ENCODE results near the gene CST5.

- TF ChIP-seq, protein P1, sequence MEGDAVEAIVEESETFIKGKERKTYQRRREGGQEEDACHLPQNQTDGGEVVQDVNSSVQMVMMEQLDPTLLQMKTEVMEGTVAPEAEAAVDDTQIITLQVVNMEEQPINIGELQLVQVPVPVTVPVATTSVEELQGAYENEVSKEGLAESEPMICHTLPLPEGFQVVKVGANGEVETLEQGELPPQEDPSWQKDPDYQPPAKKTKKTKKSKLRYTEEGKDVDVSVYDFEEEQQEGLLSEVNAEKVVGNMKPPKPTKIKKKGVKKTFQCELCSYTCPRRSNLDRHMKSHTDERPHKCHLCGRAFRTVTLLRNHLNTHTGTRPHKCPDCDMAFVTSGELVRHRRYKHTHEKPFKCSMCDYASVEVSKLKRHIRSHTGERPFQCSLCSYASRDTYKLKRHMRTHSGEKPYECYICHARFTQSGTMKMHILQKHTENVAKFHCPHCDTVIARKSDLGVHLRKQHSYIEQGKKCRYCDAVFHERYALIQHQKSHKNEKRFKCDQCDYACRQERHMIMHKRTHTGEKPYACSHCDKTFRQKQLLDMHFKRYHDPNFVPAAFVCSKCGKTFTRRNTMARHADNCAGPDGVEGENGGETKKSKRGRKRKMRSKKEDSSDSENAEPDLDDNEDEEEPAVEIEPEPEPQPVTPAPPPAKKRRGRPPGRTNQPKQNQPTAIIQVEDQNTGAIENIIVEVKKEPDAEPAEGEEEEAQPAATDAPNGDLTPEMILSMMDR (IDR thresholded peaks at IDR 0.05 in 2 of 3, conservative IDR thresholded peaks at IDR 0.05 in 1 of 3; ENCODE audit: control insufficient read depth in 2 of 3, extremely low read depth in 1 of 3, insufficient read depth in 1 of 3, low read depth in 3 of 3, low read length in 3 of 3) = no peak
- TF ChIP-seq NR2C1 (IDR thresholded peaks at IDR 0.05) (no peak), JUND (IDR thresholded peaks at IDR 0.05; ENCODE audit: low read depth, low read length) (no peak), POLR2AphosphoS5 (IDR thresholded peaks at IDR 0.05; ENCODE audit: low read length) (no peak), BRCA1 (IDR thresholded peaks at IDR 0.05; ENCODE audit: low read depth, low read length) (no peak), TCF12 (IDR thresholded peaks at IDR 0.05; ENCODE audit: low read depth, low read length) (no peak), TAF1 (IDR thresholded peaks at IDR 0.05; ENCODE audit: borderline replicate concordance, low read depth, low read length) (no peak), ZNF274 (IDR thresholded peaks at IDR 0.05; ENCODE audit: insufficient read depth, insufficient read length) (no peak), RBBP5 (conservative IDR thresholded peaks at IDR 0.05) (no peak), POLR2A (IDR thresholded peaks at IDR 0.05; ENCODE audit: low read depth, low read length) (no peak), BHLHE40 (IDR thresholded peaks at IDR 0.05; ENCODE audit: borderline replicate concordance in 1 of 2, low read depth in 2 of 2, low read length in 1 of 2) (no peak), USF1 (IDR thresholded peaks at IDR 0.05; ENCODE audit: borderline replicate concordance, extremely low read length, insufficient read depth, low read depth, low read length) (no peak), CBX3 (IDR thresholded peaks at IDR 0.05; ENCODE audit: borderline replicate concordance, low read depth) (no peak)
- TF ChIP-seq, protein P2, sequence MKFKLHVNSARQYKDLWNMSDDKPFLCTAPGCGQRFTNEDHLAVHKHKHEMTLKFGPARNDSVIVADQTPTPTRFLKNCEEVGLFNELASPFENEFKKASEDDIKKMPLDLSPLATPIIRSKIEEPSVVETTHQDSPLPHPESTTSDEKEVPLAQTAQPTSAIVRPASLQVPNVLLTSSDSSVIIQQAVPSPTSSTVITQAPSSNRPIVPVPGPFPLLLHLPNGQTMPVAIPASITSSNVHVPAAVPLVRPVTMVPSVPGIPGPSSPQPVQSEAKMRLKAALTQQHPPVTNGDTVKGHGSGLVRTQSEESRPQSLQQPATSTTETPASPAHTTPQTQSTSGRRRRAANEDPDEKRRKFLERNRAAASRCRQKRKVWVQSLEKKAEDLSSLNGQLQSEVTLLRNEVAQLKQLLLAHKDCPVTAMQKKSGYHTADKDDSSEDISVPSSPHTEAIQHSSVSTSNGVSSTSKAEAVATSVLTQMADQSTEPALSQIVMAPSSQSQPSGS (IDR thresholded peaks at IDR 0.05; ENCODE audit: low read length) = no peak
Observed at GRCh38 chr20:23926944-23927872, 47.7 kb upstream of the CST5 start.
